ENCODE data around the gene ASPHD2.
"Not testable (repeated sequence)": the region's sequence is repeated elsewhere in the genome, so short reads cannot be mapped to it uniquely, and the experiment has no call there.

Gene ASPHD2

GRCh38 chr22:26416670-26417276, 12.3 kb upstream of the ASPHD2 start:
- DNase-seq (ENCODE audit: low read depth) = no peak

DNA sequence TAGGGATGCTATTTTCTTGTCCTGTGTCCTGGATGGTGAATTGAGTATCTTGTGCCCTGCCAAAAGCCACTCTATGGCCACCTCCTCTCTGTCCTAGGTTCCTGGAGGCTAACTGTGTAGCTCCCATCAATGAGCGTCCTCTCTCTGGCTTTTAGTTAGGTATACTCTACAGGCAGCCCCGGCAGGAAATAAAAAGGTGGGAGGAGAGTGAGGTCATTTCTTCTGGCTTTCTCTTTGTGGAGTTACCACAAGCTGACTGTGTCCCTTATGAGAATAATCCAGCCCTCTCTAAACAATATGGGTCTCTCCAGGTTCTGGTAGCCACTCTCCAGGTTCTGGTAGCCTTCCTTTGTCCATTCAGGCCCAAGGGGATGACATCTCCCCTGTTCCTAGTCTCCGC, 11.7 kb upstream of the ASPHD2 start:
- DNase-seq (ENCODE audit: low read depth) = no peak

DNA sequence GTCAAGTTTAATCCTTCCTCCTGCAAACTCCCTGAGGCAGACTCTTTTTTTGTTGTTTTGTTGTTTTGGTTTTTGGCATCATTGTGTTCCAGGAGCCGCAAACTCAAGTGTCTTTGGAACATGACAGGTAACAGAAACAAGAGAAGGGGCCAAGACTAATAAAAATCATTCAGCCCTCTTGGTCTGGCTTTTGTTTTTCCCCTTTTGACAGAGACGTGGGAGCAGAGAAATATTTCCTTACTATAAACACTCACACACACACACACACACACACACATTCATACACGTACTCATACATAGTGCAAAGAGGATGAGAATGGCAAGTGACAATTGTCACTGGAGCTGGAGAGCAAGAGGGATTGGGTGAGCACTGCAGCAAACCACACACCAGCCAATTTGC, 10.4 kb upstream of the ASPHD2 start:
- DNase-seq (ENCODE audit: low read depth) = no peak

GRCh38 chr22:26426924-26427323, 2.1 kb upstream of the ASPHD2 start:
- DNase-seq (ENCODE audit: low read depth) = no peak

GRCh38 chr22:26429458-26430286, 612 bp downstream of the ASPHD2 start:
- DNase-seq (ENCODE audit: low read depth) = no peak

- DNase-seq (ENCODE audit: low read depth) = no peak
Observed at GRCh38 chr22:26430600-26430999, 1.5 kb downstream of the ASPHD2 start.

DNA sequence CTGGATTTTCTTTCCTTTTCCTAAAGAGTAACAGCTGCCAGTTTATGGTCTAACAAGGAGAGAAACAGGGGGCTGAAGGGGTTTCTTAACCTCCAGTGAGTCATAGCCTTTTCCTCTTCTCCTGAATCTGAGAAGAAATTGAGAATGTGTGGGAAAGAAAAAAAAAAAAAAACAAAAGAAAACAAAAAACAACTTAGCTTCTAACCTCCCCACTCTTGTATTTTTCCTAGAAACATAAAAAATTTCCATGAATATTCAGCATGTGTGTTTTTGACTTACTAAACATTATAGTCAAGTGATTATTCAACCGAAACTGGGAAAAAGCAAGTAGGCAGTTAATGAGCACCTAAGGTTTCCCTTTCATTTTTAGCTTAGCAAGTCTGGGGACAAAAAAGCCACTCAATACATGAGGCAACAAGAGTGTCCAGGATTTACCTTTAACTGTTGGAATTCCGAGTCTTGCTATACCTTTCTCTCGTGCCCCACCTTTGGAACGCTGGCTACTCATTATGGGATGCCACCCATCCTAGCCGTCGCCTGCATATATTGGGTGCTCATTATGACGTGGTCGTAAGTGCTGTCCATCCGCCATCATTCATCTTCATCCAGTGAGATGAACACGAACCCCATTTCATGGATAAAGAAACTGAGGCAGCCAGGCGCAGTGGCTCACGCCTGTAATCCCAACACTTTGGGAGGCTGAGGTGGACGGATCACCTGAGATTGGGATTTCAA, 2.4 kb downstream of the ASPHD2 start:
- no peak for DNase-seq (ENCODE audit: low read depth)

DNA sequence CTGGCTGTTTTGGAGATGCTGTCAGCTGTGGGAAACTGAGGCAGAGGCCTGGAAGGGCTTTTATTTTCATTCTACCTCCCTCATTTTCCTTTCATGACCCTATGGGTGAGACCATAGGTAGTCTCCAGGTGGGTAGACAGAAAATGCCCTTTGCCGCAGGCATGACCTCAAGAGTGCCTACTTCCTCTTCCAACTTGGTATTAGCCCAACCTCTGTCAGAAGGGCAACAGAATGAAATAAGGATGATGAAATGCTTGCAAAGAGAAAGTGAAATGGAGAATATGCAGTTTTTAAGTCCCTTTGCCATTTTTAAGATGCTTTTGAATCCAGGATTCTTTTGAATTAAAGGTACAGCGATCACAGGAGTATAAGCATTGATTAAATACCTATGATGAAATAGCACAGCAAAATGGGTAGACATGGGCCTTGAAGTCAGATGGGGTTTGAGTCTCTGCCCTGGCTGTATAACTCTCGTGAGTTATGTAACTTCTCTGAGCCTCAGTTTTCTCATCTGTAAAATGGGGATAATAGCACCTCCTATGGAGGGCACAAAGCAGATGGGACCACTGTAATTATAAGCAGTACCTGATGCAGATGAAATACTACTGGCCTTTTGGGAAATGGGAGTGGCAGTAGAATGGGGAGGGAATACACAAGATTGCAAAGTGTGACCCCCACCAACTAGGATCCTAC, 3.7 kb downstream of the ASPHD2 start:
- DNase-seq (ENCODE audit: low read depth) = no peak

GRCh38 chr22:26433805-26434204, 4.7 kb downstream of the ASPHD2 start:
- DNase-seq (ENCODE audit: low read depth) = no peak

- no peak for DNase-seq (ENCODE audit: low read depth)
Observed at GRCh38 chr22:26435327-26436093, 6.5 kb downstream of the ASPHD2 start.

- DNase-seq (ENCODE audit: low read depth) = no peak
Observed at GRCh38 chr22:26436903-26437515, 7.9 kb downstream of the ASPHD2 start.

- no peak for DNase-seq (ENCODE audit: low read depth)
Observed at GRCh38 chr22:26437694-26438392, 8.8 kb downstream of the ASPHD2 start.

GRCh38 chr22:26438776-26439175, 9.7 kb downstream of the ASPHD2 start:
- not testable (repeated sequence) for DNase-seq (ENCODE audit: low read depth)

GRCh38 chr22:26439559-26439958, 10.5 kb downstream of the ASPHD2 start:
- no peak for DNase-seq (ENCODE audit: low read depth)

- no peak for DNase-seq (ENCODE audit: low read depth)
Observed at GRCh38 chr22:26442086-26442756, 13.2 kb downstream of the ASPHD2 start.

GRCh38 chr22:26443901-26444690, 15.0 kb downstream of the ASPHD2 start:
- no peak for DNase-seq (ENCODE audit: low read depth)

- no peak for DNase-seq (ENCODE audit: low read depth)
Observed at GRCh38 chr22:26444777-26445176, 15.7 kb downstream of the ASPHD2 start.

GRCh38 chr22:26445577-26446275, 16.7 kb downstream of the ASPHD2 start:
- DNase-seq (ENCODE audit: low read depth) = no peak

All from stimulated activated CD8-positive, alpha-beta memory T cell treated with anti-CD3 and anti-CD28 coated beads, Interleukin-12 subunit alpha, Interleukin-12 subunit beta, amount 100 ng/mL, for 4 hours (primary cell).